ENCODE results near the gene KLK10.
"Not testable (repeated sequence)": the region's sequence is repeated elsewhere in the genome, so short reads cannot be mapped to it uniquely, and the experiment has no call there.

Gene KLK10

DNA sequence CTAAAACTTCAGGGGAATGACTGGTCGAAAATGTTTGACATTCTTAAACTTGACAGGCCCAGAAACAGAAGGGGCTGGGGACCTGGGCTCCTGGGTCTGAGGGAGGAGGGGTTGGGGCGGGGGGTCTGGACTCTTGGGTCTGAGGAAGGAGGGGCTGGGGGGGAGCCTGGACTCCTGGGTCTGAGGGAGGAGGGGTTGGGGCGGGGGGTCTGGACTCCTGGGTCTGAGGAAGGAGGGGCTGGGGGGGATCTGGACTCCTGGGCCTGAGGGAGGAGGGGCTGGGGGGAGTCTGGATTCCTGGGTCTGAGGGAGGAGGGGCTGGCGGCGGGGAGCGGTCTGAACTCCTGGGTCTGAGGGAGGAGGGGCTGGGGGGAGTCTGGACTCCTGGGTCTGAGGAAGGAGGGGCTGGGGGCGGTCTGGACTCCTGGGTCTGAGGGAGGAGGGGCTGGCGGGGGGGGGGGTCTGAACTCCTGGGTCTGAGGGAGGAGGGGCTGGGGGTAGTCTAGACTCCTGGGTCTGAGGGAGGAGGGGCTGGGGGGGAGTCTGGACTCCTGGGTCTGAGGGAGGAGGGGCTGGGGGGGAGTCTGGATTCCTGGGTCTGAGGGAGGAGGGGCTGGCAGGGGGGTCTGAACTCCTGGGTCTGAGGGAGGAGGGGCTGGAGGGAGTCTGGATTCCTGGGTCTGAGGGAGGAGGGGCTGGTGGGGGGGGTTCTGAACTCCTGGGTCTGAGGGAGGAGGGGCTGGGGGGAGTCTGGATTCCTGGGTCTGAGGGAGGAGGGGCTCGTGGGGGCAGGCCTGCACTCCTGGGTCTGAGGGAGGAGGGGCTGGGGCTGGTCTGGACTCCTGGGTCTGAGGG is 44.6 kb downstream of the KLK10 start:
- H3K36me3 Mint-ChIP-seq (ENCODE audit: low read depth): no peaks in the 10 kb centered on the region
- H3K4me3 Mint-ChIP-seq: no peak overlapping the region
- H3K9me3 Mint-ChIP-seq: no peaks in the 10 kb centered on the region
- no peaks in the 10 kb centered on the region for H3K4me1 Mint-ChIP-seq (ENCODE audit: low read depth)
- no peak overlapping the region for H3K27ac Mint-ChIP-seq
- peaks cover 4% of the 10 kb centered on the region for H3K27me3 Mint-ChIP-seq (ENCODE audit: low read depth)

DNA sequence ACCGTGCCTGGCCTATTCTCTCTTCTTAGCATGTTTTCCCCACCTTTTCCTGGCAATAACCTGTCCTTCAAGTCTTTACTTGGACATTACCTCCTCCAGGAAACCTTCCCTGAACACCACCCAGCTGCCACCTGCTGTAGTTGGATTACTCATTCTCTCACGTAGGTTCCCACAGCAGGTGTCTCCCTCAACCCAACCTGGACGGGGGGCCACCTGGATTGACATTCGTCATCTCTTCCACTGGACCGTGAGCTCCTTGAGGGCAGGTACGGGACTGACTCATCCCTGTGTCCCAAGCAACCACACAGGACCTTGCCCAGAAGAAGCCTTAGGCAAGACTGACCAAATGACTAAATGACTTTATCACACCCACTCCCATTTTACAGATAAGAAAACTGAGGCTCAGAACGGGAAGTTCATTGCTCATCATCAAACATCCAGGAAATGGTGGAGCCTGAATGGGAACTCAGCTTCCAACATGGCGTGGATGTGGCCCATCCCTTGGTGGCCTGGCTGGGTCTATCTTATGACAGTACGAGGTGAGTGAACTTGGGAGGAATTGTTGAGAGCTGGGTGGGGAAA is 46.6 kb downstream of the KLK10 start:
- H3K4me1 Mint-ChIP-seq (ENCODE audit: low read depth): no peaks in the 10 kb centered on the region
- peaks cover 4% of the 10 kb centered on the region for H3K27me3 Mint-ChIP-seq (ENCODE audit: low read depth)
- H3K27ac Mint-ChIP-seq: no peak overlapping the region
- H3K9me3 Mint-ChIP-seq: no peaks in the 10 kb centered on the region
- no peaks in the 10 kb centered on the region for H3K36me3 Mint-ChIP-seq (ENCODE audit: low read depth)
- no peak overlapping the region for H3K4me3 Mint-ChIP-seq

DNA sequence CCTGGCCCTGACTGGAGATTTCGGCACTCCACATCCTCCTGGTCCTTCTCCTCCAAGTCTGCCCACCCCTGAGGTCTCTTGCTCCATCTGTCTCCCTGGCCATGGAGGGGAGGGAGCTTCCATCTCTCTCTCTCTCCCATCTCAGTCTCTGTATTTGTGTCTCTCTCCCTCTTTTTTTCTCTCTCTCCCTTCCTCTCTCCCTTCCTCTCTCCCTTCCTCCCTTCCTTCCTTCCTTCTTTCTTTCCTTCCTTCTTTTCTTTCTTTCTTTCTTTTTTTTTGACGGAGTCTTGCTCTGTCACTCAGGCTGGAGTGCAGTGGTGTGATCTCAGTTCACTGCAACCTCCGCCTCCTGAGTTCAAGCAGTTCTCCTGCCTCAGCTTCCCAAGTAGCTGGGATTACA is 49.7 kb downstream of the KLK10 start:
- H3K27me3 Mint-ChIP-seq (ENCODE audit: low read depth); H3K27ac Mint-ChIP-seq; H3K4me1 Mint-ChIP-seq (ENCODE audit: low read depth); H3K36me3 Mint-ChIP-seq (ENCODE audit: low read depth); H3K9me3 Mint-ChIP-seq; H3K4me3 Mint-ChIP-seq: not testable (repeated sequence)

GRCh38 chr19:50969413-50969760 is 50.1 kb downstream of the KLK10 start, which contains the start of gene KLK6:
Gene KLK6, minus strand, starts transcription at chr19:50969591. Its CDS starts 1,487 bp downstream, at chr19:50968104.
- no peak within 1 kb of the TSS for H3K27ac Mint-ChIP-seq
- H3K36me3 Mint-ChIP-seq (ENCODE audit: low read depth): no peaks in the 10 kb centered on the region
- no peaks in the 10 kb centered on the region for H3K4me1 Mint-ChIP-seq (ENCODE audit: low read depth)
- H3K9me3 Mint-ChIP-seq: no peaks in the 10 kb centered on the region
- peaks cover 2% of the 10 kb centered on the region for H3K27me3 Mint-ChIP-seq (ENCODE audit: low read depth)
- H3K4me3 Mint-ChIP-seq: no peak within 1 kb of the TSS

DNA sequence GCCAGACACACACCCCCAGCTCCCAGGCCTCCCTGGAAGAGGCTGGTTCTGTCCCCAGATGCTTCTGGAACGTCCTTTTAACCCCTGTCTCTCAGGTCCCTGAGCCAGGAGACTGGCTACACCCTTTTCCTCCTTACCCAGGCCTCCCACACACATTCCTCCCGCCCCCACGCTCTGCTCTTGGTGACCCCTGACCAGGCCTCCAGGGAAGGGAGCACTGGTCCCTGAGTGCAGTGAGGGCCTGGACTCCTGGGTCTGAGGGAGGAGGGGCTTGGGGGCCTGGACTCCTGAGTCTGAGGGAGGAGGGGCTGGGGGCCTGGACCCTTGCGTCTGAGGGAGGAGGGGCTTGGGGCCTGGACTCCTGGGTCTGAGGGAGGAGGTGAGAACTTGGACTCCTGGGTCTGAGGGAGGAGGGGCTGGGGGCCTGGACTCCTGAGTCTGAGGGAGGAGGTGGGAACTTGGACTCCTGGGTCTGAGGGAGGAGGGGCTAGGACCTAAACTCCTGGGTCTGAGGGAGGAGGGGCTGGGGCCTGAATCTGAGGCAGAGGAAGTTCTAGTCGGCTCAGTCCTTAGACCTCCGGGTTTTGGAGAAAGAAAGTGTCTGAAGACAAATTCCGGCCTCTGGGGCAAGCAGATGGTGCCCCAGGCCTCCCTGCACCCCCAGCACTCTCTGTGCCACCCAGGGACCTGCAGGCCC is 50.6 kb downstream of the KLK10 start:
- H3K4me3 Mint-ChIP-seq: no peak overlapping the region
- H3K36me3 Mint-ChIP-seq (ENCODE audit: low read depth): no peaks in the 10 kb centered on the region
- H3K27ac Mint-ChIP-seq: no peak overlapping the region
- no peaks in the 10 kb centered on the region for H3K27me3 Mint-ChIP-seq (ENCODE audit: low read depth)
- no peaks in the 10 kb centered on the region for H3K9me3 Mint-ChIP-seq
- H3K4me1 Mint-ChIP-seq (ENCODE audit: low read depth): no peaks in the 10 kb centered on the region

DNA sequence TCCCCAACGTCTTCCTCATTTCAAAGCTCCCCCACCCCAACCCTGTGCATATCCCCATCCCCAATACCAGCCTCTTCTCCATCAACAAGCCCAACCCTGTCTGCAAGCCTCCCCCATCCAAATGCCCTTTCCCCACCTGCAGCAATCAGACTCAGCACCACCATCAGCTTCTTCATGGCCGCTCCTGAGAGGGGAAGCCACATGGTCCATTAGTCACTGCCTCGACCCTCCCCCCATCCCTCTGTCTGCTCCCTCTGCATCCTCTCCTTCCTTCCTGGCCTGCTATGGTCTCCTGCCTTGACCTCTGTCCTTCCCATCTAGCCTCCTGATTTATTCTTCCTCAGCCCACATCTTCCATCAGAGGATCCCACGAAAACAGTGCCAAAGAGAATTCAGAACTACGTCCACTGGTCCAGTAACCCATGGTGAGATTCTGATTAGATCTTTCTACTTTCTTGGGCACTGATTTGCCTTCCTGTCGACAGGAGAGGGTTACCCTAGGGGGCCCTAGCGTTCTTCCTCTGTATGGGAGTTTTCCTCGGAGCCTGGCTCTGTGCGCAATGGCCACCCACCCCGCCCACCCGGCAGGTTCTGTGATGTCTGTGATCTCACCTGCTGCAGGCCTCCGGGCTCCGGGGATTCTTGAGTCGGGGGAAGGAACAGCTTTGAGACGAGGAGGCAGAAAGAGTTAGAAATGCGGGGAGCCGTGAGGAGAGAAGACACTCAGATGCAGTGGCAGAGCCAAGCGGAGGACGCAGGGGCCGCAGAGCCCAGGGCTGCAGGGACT is 51.4 kb downstream of the KLK10 start:
- H3K27me3 Mint-ChIP-seq (ENCODE audit: low read depth): no peaks in the 10 kb centered on the region
- H3K4me3 Mint-ChIP-seq: no peak overlapping the region
- no peaks in the 10 kb centered on the region for H3K9me3 Mint-ChIP-seq
- H3K4me1 Mint-ChIP-seq (ENCODE audit: low read depth): no peaks in the 10 kb centered on the region
- H3K27ac Mint-ChIP-seq: no peak overlapping the region
- no peaks in the 10 kb centered on the region for H3K36me3 Mint-ChIP-seq (ENCODE audit: low read depth)

DNA sequence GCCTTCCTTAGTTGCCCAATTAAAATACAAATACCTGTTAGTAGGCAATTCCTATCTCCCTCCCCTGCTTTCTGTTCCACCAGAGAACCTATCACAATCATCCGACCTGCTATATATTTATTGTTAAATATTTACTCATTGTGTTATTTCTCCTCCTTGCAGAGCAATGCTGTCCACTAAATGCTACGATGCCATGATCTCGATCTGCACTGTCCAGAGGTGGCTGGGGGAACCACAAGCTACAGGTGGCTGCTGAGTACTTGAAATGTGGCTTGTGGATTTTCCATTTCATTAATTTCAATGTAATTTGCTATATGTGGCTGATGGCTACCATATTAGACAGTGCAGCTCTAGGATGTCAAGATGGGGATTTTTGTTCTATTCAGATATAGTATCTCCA is 55.2 kb downstream of the KLK10 start:
- Mint-ChIP-seq H3K4me1 (ENCODE audit: low read depth) (no peaks in the 10 kb centered on the region), H3K9me3 (peaks cover 3% of the 10 kb centered on the region), H3K27me3 (ENCODE audit: low read depth) (peaks cover 3% of the 10 kb centered on the region), H3K4me3 (no peak overlapping the region), H3K27ac (no peak overlapping the region), H3K36me3 (ENCODE audit: low read depth) (no peaks in the 10 kb centered on the region)

- Mint-ChIP-seq H3K27ac (no peak overlapping the region), H3K9me3 (peaks cover 4% of the 10 kb centered on the region), H3K36me3 (ENCODE audit: low read depth) (no peaks in the 10 kb centered on the region), H3K4me1 (ENCODE audit: low read depth) (no peaks in the 10 kb centered on the region), H3K27me3 (ENCODE audit: low read depth) (peaks cover 4% of the 10 kb centered on the region), H3K4me3 (no peak overlapping the region)
Measured at GRCh38 chr19:50963381-50963780, 56.1 kb downstream of the KLK10 start.
